HG02798 (cell line): ENCODE measurements around the gene FAM110A.
"Not testable (repeated sequence)": the region's sequence is repeated elsewhere in the genome, so short reads cannot be mapped to it uniquely, and the experiment has no call there.

Experiments
- ATAC-seq: cut with Tn5 transposase; IDR thresholded peaks from one replicate; pipeline ENCODE4 v1.9.1; 2021; ENCODE audit warnings: mild to moderate bottlenecking; ENCODE audit not compliant: unreplicated experiment, poor library complexity

The FAM110A gene

GRCh38 chr20:841568-842546 lies 8.3 kb downstream of the FAM110A start:
- ATAC-seq, result no peak

GRCh38 chr20:842547-842940 lies 9.0 kb downstream of the FAM110A start:
- ATAC-seq, result no peak

- no peak for ATAC-seq
Observed at GRCh38 chr20:843912-844311, 10.4 kb downstream of the FAM110A start.

GRCh38 chr20:844473-845225 lies 11.1 kb downstream of the FAM110A start:
- ATAC-seq, result peak; percentile 97

GRCh38 chr20:845226-845868 lies 11.8 kb downstream of the FAM110A start:
- no peak for ATAC-seq

GRCh38 chr20:845941-846893 lies 12.7 kb downstream of the FAM110A start:
- no peak for ATAC-seq

- ATAC-seq, result no peak
Observed at GRCh38 chr20:846894-847278, 13.4 kb downstream of the FAM110A start.

GRCh38 chr20:848193-848592 lies 14.7 kb downstream of the FAM110A start:
- no peak for ATAC-seq

GRCh38 chr20:848731-849130 lies 15.2 kb downstream of the FAM110A start:
- ATAC-seq, result not testable (repeated sequence)

GRCh38 chr20:853406-853996 lies 20.0 kb downstream of the FAM110A start:
- ATAC-seq, result no peak

- no peak for ATAC-seq
Observed at GRCh38 chr20:854601-855000, 21.1 kb downstream of the FAM110A start.

GRCh38 chr20:855466-856360 lies 22.2 kb downstream of the FAM110A start:
- no peak for ATAC-seq

GRCh38 chr20:856361-856775 lies 22.9 kb downstream of the FAM110A start:
- no peak for ATAC-seq

- ATAC-seq, result no peak
Observed at GRCh38 chr20:858011-858410, 24.5 kb downstream of the FAM110A start.

GRCh38 chr20:859751-860231 lies 26.3 kb downstream of the FAM110A start:
- ATAC-seq, result no peak

GRCh38 chr20:860891-861290 lies 27.4 kb downstream of the FAM110A start:
- no peak for ATAC-seq

GRCh38 chr20:865440-865839 lies 31.9 kb downstream of the FAM110A start:
- no peak for ATAC-seq

- ATAC-seq, result no peak
Observed at GRCh38 chr20:868279-868678, 34.8 kb downstream of the FAM110A start.
